ENCODE results near the gene PLCH1.

The PLCH1 gene

DNA sequence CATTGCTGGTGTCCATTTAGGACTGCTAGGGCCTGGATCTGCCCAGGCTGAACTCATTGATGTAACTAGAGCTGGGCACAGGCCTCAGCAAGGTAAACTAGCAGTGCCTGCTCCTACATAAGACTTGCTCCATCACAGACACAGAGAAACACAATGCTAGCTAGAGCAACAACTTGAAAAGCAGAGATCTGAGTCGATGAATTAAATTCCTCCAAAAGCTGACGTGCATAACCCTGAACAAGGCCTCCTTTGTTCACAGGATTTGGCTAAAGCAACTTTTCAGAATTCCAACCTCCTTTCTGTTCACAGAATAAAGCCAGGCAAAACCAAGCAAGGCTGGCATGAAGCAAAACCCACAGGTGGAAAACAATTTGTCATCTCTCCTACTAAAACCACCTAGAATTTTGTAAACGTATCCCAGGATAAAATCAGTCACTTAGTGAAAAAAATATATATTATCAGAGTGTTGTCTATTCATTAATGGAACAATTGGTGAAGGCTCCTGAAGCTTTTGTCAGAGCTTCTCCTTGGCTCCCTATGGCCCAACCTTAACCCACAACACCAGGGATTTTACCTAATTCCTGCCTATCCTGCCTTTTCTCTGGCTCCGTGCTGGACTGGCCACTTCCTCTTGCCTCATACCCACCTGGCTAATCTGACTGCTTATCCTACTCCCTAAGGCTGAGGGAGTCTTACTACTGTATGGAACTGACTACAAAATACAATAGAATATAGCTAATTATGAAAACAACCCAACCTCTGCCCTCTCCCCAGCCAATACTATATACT is 39.9 kb downstream of the PLCH1 start:
- H3K36me3 ChIP-seq (ENCODE audit: insufficient read depth, low read length): no peaks in the 10 kb centered on the region
- no peaks in the 10 kb centered on the region for H3F3A ChIP-seq (ENCODE audit: insufficient read depth, low read length)
- no peaks in the 10 kb centered on the region for H4K20me1 ChIP-seq (ENCODE audit: insufficient read depth, low read length)
- H3K79me2 ChIP-seq (ENCODE audit: insufficient read depth, low read length): no peaks in the 10 kb centered on the region
- H3K4me3 ChIP-seq (ENCODE audit: low read depth, low read length, poor library complexity, severe bottlenecking): no peak overlapping the region
- no peak for TF ChIP-seq EZH2 (IDR thresholded peaks at IDR 0.05; ENCODE audit: borderline replicate concordance, low read length)
- TF ChIP-seq, protein P1, sequence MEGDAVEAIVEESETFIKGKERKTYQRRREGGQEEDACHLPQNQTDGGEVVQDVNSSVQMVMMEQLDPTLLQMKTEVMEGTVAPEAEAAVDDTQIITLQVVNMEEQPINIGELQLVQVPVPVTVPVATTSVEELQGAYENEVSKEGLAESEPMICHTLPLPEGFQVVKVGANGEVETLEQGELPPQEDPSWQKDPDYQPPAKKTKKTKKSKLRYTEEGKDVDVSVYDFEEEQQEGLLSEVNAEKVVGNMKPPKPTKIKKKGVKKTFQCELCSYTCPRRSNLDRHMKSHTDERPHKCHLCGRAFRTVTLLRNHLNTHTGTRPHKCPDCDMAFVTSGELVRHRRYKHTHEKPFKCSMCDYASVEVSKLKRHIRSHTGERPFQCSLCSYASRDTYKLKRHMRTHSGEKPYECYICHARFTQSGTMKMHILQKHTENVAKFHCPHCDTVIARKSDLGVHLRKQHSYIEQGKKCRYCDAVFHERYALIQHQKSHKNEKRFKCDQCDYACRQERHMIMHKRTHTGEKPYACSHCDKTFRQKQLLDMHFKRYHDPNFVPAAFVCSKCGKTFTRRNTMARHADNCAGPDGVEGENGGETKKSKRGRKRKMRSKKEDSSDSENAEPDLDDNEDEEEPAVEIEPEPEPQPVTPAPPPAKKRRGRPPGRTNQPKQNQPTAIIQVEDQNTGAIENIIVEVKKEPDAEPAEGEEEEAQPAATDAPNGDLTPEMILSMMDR (IDR thresholded peaks at IDR 0.05; ENCODE audit: low read length): no peak
- no peak overlapping the region for H3K4me2 ChIP-seq (ENCODE audit: low read length)
- no peaks in the 10 kb centered on the region for H3K4me1 ChIP-seq (ENCODE audit: insufficient read depth, low read length, severe bottlenecking)
- no peak overlapping the region for H2AFZ ChIP-seq (ENCODE audit: low read length)
- no peaks in the 10 kb centered on the region for H3K27me3 ChIP-seq (ENCODE audit: insufficient read depth, low read length)
- H3K9me2 ChIP-seq (ENCODE audit: low read depth, low read length): no peaks in the 10 kb centered on the region
- H3K9ac ChIP-seq (ENCODE audit: low read length): no peak overlapping the region
- no peak overlapping the region for H3K27ac ChIP-seq (ENCODE audit: low read depth, low read length, poor library complexity, severe bottlenecking)
- no peaks in the 10 kb centered on the region for H3K9me3 ChIP-seq (ENCODE audit: low read length)

DNA sequence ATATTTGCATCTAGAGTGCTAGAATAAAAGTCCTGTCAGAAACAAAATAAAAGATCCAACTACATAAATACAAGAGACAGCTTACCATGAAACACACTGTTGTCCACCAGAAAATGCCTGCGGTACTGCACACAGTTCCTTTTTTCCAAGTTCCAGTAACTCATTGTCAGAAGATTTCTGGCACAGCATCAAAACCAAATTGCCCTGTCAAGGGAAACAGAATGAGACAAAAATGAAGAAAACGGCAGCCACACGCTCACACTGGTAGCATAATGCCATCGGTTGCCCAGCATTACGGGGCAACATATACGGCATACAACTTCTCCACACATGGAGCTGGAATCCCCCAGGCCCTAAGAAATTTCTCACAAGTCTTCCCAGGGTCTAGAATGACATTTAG is 40.8 kb downstream of the PLCH1 start:
- no peak overlapping the region for H3K27ac ChIP-seq (ENCODE audit: low read depth, low read length, poor library complexity, severe bottlenecking)
- TF ChIP-seq, protein P1 (IDR thresholded peaks at IDR 0.05; ENCODE audit: low read length): no peak
- no peak for TF ChIP-seq EZH2 (IDR thresholded peaks at IDR 0.05; ENCODE audit: borderline replicate concordance, low read length)
- H4K20me1 ChIP-seq (ENCODE audit: insufficient read depth, low read length): no peaks in the 10 kb centered on the region
- no peak overlapping the region for H3K4me2 ChIP-seq (ENCODE audit: low read length)
- H3K79me2 ChIP-seq (ENCODE audit: insufficient read depth, low read length): no peaks in the 10 kb centered on the region
- H3K36me3 ChIP-seq (ENCODE audit: insufficient read depth, low read length): no peaks in the 10 kb centered on the region
- H3K9me2 ChIP-seq (ENCODE audit: low read depth, low read length): no peaks in the 10 kb centered on the region
- no peaks in the 10 kb centered on the region for H3K27me3 ChIP-seq (ENCODE audit: insufficient read depth, low read length)
- no peaks in the 10 kb centered on the region for H3K4me1 ChIP-seq (ENCODE audit: insufficient read depth, low read length, severe bottlenecking)
- H3K9ac ChIP-seq (ENCODE audit: low read length): no peak overlapping the region
- H3F3A ChIP-seq (ENCODE audit: insufficient read depth, low read length): no peaks in the 10 kb centered on the region
- no peaks in the 10 kb centered on the region for H3K9me3 ChIP-seq (ENCODE audit: low read length)
- no peak overlapping the region for H2AFZ ChIP-seq (ENCODE audit: low read length)
- no peak overlapping the region for H3K4me3 ChIP-seq (ENCODE audit: low read depth, low read length, poor library complexity, severe bottlenecking)

DNA sequence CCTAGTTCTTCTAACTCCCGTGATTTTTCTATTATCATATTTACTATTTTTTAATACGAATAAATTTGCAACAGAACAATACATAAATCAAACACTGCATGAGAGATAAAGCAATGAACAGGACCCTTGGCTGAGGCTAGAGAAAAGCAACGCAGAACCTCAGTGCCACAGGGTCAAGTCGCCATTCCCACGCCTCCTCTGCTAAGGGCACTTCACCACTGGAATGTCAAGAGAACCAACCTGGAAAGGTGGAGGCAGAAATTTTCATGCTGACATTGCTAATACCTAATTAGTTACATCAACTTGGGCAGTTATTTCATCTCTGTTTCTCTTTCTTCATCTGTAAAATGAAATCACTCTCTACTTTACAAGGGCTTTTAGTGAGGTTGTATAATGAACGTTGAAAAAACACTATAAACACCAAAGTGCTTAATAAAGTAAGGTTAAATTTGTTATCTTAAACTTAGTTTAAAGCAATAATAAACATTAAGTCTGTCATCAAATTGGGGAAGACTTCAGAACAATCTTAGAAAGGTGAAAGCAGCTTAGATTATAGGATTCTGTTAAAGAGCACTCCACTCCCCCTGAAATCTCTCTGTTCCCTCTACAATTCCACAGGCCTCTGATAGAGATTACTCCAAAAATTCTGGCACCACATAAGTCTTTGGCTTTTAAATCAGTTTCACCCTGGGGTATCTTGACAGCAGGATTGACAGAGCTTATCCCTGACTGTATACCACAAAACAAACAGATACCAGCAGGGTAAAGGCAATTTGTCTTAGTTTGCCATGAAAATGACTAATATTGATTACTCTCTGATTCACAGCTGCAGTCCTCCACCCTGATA is 41.9 kb downstream of the PLCH1 start:
- no peak for TF ChIP-seq EZH2 (IDR thresholded peaks at IDR 0.05; ENCODE audit: borderline replicate concordance, low read length)
- TF ChIP-seq, protein P1 (IDR thresholded peaks at IDR 0.05; ENCODE audit: low read length): no peak
- Histone ChIP-seq H3K9me2 (ENCODE audit: low read depth, low read length) (no peaks in the 10 kb centered on the region), H4K20me1 (ENCODE audit: insufficient read depth, low read length) (no peaks in the 10 kb centered on the region), H3K4me1 (ENCODE audit: insufficient read depth, low read length, severe bottlenecking) (no peaks in the 10 kb centered on the region), H3K9ac (ENCODE audit: low read length) (no peak overlapping the region), H3F3A (ENCODE audit: insufficient read depth, low read length) (no peaks in the 10 kb centered on the region), H3K27ac (ENCODE audit: low read depth, low read length, poor library complexity, severe bottlenecking) (no peak overlapping the region), H3K36me3 (ENCODE audit: insufficient read depth, low read length) (no peaks in the 10 kb centered on the region), H2AFZ (ENCODE audit: low read length) (no peak overlapping the region), H3K79me2 (ENCODE audit: insufficient read depth, low read length) (no peaks in the 10 kb centered on the region), H3K9me3 (ENCODE audit: low read length) (no peaks in the 10 kb centered on the region), H3K4me2 (ENCODE audit: low read length) (no peak overlapping the region), H3K4me3 (ENCODE audit: low read depth, low read length, poor library complexity, severe bottlenecking) (no peak overlapping the region), H3K27me3 (ENCODE audit: insufficient read depth, low read length) (no peaks in the 10 kb centered on the region)
